Transverse colon (tissue), 3 donors: Measurements from ENCODE around the gene CRIP2.

ENCODE experiments used
- POLR2A ChIP-seq: fragments of 450-650 bp; IDR thresholded peaks from one replicate; pipeline ENCODE4 v1.6.1; 2016; ENCODE audit warnings: antibody characterized with exemption, mild to moderate bottlenecking, moderate library complexity
- TF ChIP-seq, protein P1 (sequence below), 5 experiments: fragments of 200-600 bp in 3 of 5; fragments of 450-650 bp in 2 of 5; sonication (generic) in 3 of 5; IDR thresholded peaks; 1 replicate in 2 of 5; 2 replicates in 3 of 5; pipeline ENCODE4 v1.5.1; 2016 to 2017; ENCODE audit warnings: antibody characterized with exemption in 5 of 5, inconsistent platforms in 3 of 5, mild to moderate bottlenecking in 2 of 5, moderate library complexity in 1 of 5

DNA sequence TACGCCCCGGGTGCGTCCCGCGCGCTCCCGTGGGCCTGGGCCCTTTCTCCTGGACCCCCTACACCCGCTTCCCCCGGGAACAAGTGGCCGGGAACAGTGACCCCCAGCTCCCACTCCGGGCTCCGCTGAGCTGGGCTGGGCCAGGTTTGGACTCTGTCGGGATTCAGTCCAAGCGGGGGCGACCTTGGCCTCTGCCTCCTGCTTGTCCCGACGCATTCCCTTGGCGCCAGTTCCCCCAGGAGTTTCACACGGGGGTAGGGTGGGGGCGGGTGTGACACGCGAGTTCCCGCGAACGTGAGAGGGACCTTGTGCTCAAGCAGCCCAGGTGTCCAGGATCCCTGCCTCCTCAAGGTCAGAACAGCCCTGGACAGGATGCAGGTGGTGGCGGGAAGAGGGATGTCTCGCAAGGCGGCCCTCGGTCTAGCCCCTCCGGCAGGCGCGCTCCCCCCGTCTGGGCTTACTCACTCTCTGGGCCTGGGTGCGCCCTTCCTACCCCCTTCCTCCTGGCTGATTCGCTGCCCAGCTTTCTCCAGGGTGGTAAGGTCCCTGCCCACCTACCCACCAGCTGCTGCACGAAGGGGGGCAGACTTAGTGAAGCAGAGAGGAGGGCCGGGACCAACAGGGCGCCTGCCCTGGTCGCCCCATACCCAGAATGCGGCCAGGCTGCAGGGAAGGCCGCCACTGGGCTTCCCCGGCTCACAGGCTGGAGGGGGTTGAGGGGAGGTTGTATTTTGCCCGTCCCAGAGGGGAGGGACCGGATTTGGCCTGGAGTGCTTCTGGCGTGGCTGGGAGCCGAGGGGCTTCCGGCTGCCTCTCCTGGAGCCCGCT lies 862 bp downstream of the CRIP2 start:
- TF ChIP-seq POLR2A = no peak
- TF ChIP-seq, protein P1, sequence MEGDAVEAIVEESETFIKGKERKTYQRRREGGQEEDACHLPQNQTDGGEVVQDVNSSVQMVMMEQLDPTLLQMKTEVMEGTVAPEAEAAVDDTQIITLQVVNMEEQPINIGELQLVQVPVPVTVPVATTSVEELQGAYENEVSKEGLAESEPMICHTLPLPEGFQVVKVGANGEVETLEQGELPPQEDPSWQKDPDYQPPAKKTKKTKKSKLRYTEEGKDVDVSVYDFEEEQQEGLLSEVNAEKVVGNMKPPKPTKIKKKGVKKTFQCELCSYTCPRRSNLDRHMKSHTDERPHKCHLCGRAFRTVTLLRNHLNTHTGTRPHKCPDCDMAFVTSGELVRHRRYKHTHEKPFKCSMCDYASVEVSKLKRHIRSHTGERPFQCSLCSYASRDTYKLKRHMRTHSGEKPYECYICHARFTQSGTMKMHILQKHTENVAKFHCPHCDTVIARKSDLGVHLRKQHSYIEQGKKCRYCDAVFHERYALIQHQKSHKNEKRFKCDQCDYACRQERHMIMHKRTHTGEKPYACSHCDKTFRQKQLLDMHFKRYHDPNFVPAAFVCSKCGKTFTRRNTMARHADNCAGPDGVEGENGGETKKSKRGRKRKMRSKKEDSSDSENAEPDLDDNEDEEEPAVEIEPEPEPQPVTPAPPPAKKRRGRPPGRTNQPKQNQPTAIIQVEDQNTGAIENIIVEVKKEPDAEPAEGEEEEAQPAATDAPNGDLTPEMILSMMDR (IDR thresholded peaks at IDR 0.05) = no peak
